ENCODE data around the gene MPDZ.

Gene MPDZ

DNA sequence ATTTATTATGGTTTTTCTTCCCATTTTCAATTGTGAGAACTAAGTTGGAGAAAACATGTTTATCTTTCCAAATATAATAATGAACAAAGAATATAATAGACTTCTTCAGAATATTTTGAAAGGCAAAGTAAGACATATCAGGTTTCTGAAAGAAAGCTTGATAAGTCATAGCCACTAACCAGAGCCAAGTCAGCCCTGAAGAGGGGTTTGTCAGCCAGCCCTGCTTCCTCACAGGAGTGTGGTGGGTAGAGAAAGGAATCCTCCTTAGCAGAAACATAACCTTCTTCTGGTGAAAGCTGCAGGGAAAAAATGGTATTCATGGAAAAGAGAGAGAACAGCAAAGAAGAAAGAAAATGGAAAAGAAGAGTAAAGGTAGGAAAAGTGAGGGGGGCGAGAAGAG is 93.4 kb downstream of the MPDZ start:
- no peak for DNase-seq (ENCODE audit: low read depth in 2 of 2)

- DNase-seq (ENCODE audit: low read depth in 2 of 2) = no peak
Measured at GRCh38 chr9:13181652-13182051, 97.8 kb downstream of the MPDZ start.

GRCh38 chr9:13179257-13179656 is 100.2 kb downstream of the MPDZ start:
- no peak for DNase-seq (ENCODE audit: low read depth in 2 of 2)

DNA sequence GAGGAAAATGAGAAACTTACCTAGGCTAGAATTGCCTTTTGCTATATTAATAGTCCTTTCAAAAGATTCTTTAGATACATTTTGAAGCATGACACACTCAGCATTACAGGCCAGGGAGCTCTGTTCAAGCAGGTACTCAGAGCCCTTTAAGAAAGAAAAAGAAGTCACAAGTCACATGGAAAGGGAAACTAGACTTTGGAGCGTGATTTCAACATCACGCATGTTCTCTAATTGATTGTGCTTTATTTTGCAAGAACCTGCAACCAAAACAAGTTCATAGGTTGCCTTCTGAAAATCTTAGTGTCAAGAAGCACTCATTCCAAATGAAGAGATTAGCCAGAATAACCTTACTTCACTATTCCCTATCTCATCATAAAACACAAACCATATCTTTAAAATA is 103.8 kb downstream of the MPDZ start:
- no peak for DNase-seq (ENCODE audit: low read depth in 2 of 2)

GRCh38 chr9:13174906-13175639 is 104.4 kb downstream of the MPDZ start:
- DNase-seq (ENCODE audit: low read depth in 2 of 2) = no peak

DNA sequence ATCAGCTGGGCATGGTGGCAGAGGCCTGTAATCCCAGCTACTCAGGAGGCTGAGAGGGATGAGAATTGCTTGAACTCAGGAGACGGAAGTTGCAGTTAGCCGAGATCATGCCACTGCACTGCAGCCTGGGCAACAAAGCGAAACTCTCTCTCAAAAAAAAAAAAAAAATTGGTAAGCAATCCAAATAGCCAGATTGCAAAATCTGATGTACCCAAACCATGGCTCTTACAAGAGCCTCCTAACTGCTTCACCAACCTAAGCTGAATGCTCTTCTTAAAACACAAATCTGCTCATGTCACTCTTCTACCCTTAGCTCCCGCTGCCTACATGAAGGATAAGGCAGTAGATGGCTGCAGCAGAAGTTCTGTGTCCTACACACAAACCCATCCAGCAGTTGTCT is 105.9 kb downstream of the MPDZ start:
- DNase-seq (ENCODE audit: low read depth in 2 of 2) = no peak

GRCh38 chr9:13171261-13171660 is 108.2 kb downstream of the MPDZ start:
- no peak for DNase-seq (ENCODE audit: low read depth in 2 of 2)

- DNase-seq (ENCODE audit: low read depth in 2 of 2) = no peak
Measured at GRCh38 chr9:13166996-13167395, 112.5 kb downstream of the MPDZ start.

GRCh38 chr9:13165956-13166355 is 113.5 kb downstream of the MPDZ start:
- no peak for DNase-seq (ENCODE audit: low read depth in 2 of 2)

DNA sequence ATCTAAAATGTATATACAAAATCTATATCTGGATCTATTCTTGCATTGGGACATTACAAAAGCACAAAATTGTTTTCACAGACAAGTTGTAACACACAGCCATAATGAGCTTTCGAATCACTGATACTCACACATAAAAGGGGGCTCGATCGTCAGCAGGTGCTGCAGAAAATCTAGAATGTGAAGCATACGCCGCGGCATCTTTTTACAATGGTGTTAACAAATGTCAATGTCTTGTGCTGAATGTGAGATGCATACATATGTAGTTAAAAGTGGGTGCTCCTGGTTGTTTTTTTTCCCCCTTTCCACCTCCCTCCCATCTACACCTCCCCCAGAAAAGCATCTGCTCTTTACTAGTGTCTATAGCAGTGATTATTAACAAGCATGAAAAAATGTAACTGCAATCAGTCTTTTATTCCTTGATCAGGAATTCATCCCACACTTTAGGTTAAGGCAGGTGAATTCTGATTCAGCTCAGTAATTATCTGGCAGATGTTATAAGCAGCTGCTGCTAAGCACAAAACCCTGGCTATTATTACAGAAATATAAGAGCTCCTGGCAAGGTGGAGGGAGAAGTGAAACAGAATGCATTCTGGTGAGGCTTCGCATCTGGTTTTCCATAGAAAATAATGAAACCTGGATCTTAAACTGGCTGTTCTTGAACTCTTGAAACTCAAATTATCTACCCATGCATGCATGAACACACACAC is 114.1 kb downstream of the MPDZ start:
- DNase-seq (ENCODE audit: low read depth in 2 of 2) = no peak

DNA sequence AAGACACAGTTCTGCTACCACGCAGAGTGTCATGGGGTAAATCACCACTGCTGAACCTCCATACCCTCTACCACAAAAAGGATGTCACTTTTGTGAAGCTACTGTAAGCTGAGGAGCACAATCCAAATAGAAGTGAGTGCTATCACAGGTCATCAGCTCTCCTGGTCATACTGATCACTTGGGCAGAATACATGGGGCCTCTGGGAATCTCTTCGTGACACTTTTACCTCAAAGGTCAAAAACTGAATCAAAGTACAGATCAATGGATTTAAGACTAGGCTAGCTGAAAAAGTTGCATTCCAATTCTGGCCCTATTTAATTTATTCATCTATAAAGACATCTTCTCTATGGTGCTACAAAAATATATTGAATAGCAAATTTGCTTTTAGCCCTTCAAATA is 115.5 kb downstream of the MPDZ start:
- no peak for DNase-seq (ENCODE audit: low read depth in 2 of 2)

GRCh38 chr9:13163287-13163686 is 116.2 kb downstream of the MPDZ start:
- no peak for DNase-seq (ENCODE audit: low read depth in 2 of 2)

GRCh38 chr9:13160051-13160450 is 119.4 kb downstream of the MPDZ start:
- DNase-seq (ENCODE audit: low read depth in 2 of 2) = no peak

DNA sequence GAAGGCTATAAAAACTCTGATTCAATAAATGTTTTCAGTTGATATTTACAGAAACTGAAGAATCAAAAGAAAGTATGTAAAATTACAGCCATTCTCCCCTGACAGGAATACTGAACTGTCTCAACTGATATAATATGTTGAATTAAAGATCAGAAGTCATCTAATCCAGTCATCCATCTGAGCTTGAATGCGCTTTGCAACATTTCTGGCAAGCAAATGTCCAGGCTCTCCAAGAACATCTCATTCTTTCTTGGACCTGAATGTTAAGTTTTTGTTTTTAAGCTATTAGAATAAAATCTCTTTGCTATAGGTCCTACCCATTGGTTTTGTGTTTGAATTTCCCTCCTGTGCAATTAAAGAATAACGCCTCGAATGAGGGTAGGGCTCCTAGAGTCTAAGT is 120.5 kb downstream of the MPDZ start:
- no peak for DNase-seq (ENCODE audit: low read depth in 2 of 2)

DNA sequence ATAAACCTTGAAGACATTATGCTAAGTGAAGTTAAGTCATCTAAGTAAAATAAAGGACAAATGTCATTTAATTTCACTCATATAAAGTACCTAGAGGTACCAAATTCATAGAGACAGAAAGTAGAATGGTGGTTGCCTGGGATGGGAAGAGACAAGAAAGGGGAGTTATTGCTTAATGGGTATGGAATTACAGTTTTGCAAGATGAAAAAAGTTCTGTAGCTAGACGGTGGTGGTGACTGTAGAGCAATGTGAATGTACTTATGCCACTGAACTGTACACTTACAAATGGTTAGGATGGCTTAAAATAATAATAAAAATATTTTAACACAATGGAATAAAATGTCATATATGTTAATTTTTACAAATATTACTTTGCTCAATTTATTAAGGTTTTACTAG is 128.0 kb downstream of the MPDZ start:
- no peak for DNase-seq (ENCODE audit: low read depth in 2 of 2)

DNA sequence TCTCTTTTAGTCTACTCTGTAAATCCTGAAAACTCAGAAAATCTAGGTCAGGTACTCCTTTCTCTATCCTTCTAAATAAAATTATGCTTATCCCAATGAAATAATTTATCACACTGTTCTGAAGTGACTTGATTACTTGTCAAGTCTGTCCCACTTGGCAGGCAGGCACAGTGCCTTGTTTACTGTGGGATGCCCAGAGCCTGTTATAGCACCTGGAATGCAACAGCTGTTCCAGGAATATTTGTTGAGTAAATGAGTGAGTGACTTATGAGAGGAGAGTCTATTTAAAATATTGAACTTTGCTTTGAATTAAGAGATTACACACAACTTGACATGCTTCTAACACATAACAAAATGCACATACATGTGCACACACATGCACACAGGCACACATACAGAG is 130.0 kb downstream of the MPDZ start:
- no peak for DNase-seq (ENCODE audit: low read depth in 2 of 2)

DNA sequence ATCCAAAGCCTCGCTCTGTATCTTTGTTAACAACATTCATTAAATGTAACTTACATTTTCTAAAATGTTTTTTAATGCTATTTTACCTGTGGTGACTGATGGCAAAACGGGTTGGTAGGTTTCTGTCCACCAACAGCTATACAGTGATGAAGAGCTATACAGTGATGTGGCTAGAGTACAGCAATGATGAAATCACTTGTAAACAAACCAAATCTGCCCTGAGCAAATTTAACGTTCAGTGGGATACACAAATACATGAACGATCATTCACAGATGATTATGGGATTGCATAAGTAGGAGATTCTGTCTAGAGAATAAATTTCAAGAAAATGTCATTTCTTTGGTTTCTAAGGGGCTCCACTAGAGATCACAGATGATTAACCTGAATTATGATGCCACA is 132.7 kb downstream of the MPDZ start:
- no peak for DNase-seq (ENCODE audit: low read depth in 2 of 2)

DNA sequence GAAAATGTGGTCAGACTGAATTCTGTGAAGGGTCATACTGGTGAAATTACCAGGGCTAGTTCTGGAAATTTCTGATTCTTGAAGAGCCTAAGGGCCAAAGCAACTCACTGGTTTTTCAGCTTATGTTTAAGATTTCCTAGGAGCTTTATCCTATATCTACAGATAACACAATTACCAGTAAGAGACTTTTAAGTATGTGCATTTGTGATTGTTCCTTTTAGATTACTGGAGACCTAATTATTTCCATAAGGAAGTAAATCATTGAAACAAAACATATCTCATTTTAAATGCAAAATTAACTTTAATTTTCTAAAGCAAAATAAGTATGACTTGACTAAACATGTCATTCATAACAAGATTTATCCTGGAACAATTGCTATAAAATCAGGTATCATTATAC is 134.2 kb downstream of the MPDZ start:
- DNase-seq (ENCODE audit: low read depth in 2 of 2) = no peak

DNA sequence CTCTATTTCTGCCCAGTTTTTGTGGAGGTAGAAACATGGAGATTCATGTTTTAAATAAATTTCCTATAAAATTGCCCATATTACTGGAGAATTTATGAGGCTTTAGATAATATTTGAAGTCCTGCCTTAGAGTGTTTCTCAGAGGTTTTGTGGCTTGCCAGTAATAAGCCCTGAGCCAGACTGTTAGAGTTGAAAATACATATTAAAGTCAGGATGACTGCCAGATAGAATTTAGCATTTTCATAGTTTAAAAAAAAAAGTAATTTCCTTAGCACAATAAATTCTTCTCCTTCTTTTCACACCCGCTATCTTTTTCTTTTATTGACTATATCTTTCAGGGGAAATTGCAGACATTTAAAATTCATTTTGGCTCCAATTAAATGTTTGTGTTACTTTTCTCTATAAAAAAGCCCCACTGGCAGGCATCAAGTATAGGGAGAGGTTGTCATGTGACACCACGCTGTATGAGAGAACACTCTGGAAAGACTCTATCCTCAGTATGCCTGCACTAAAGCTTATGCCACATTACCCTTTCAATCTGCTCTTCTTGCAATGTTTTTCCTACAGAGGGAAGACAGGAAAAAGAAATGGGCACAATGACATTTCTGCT is 135.2 kb downstream of the MPDZ start:
- no peak for DNase-seq (ENCODE audit: low read depth in 2 of 2)

DNA sequence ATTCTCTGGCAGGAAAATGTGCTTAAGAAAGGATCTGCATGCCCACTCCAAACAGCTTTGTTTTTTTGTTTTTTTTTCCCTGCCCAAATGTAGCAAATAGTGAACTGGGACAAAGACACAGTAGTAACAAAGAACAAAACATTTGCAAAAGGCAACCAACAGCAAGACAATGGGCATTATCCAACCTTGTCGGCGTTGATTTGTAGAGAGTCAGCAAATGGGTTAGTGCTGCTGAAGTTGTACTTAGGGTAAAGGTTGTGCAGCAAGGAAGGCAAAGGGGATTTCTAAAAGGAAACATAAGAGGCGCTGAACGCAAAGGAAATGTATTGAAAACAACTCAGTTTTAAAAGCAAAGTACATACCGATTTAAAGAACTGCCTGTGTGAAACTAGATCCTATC is 136.2 kb downstream of the MPDZ start:
- no peak for DNase-seq (ENCODE audit: low read depth in 2 of 2)

- DNase-seq (ENCODE audit: low read depth in 2 of 2) = no peak
Measured at GRCh38 chr9:13142776-13143175, 136.7 kb downstream of the MPDZ start.

DNA sequence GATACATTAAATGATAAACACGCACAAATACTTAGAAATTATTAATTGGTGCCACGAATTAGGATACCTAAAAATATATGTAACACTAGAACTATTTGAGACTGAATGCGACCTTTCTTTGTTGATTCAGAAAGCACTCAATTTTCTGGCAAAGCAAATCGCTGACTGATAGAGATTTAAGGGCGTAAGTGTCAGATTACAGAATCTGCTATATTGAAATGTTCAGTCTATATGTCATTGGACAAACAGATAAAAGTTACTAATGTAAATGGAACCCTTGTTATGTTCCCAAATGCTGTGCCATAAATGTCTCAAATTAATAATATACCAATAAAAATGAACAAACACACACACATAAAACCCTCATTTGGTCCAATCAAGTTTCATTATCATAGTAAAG is 137.9 kb downstream of the MPDZ start:
- no peak for DNase-seq (ENCODE audit: low read depth in 2 of 2)

Data from stimulated activated CD8-positive, alpha-beta memory T cell treated with anti-CD3 and anti-CD28 coated beads, Interleukin-7, amount 100 ng/mL, for 4 hours (primary cell).